Spleen (tissue), 7 donors: Measurements from ENCODE around the gene ESM1.
"Not testable (repeated sequence)": the region's sequence is repeated elsewhere in the genome, so short reads cannot be mapped to it uniquely, and the experiment has no call there.

Experiments
- POLR2AphosphoS5 ChIP-seq, 3 donors: sonication (generic); formaldehyde crosslinking; IDR thresholded peaks; one replicate each; pipeline ENCODE4 v1.5.1; 2017; ENCODE audit warnings: antibody characterized with exemption in 3 of 3
- TF ChIP-seq, protein P1 (sequence below), 11 experiments: fragments of 200-600 bp in 7 of 11; fragments of 450-650 bp in 4 of 11; sonication (generic) in 4 of 11; IDR thresholded peaks in 8 of 11; conservative IDR thresholded peaks in 3 of 11; 1 replicate in 7 of 11; 2 replicates in 4 of 11; pipeline versions ENCODE4 v1.4.0 to v1.8.0; 2016 to 2021; ENCODE audit warnings: antibody characterized with exemption in 11 of 11, inconsistent platforms in 4 of 11, mild to moderate bottlenecking in 1 of 11
- donor health status: DM: no; HTN: no; CAD: no; lungs with moderate emphysema.
- donor health status: DM: no; HTN: no; CAD: no.
- donor health status: DM: no; HTN: no; CAD: no.

DNA sequence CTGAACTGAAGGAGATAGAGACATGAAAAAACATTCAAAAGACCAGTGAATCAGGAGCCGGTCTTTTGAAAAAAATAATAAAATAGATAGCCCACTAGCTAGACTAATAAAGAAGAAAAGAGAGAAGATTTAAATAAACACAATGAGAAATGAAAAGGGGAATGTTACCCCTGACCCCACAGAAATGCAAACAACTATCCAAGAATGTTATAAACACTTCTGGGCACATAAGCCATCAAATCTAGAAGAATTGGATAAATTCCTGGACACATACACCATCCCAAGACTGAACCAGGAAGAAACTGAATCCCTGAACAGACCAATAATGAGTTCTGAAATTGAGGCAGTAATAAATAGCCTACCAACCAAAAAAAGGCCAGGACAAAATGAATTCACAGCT, 24.8 kb upstream of the ESM1 start:
- TF ChIP-seq, protein P1, sequence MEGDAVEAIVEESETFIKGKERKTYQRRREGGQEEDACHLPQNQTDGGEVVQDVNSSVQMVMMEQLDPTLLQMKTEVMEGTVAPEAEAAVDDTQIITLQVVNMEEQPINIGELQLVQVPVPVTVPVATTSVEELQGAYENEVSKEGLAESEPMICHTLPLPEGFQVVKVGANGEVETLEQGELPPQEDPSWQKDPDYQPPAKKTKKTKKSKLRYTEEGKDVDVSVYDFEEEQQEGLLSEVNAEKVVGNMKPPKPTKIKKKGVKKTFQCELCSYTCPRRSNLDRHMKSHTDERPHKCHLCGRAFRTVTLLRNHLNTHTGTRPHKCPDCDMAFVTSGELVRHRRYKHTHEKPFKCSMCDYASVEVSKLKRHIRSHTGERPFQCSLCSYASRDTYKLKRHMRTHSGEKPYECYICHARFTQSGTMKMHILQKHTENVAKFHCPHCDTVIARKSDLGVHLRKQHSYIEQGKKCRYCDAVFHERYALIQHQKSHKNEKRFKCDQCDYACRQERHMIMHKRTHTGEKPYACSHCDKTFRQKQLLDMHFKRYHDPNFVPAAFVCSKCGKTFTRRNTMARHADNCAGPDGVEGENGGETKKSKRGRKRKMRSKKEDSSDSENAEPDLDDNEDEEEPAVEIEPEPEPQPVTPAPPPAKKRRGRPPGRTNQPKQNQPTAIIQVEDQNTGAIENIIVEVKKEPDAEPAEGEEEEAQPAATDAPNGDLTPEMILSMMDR (IDR thresholded peaks at IDR 0.05 in 8 of 11, conservative IDR thresholded peaks at IDR 0.05 in 3 of 11) = not testable (repeated sequence)
- TF ChIP-seq POLR2AphosphoS5 (IDR thresholded peaks at IDR 0.05) = not testable (repeated sequence)
